ENCODE data around the gene ZSCAN1. TPM values are rescaled to one million over a fixed set of nuclear protein-coding genes. Genes with fewer than 3 reads are reported as not detected.

The ZSCAN1 gene
- total RNA-seq, result not detected in 2 replicates

GRCh38 chr19:58033741-58034476 lies at the start of gene ZSCAN1:
ZSCAN1 (plus strand) TSS chr19:58034025; CDS start chr19:58037837, 3,812 bp downstream.

GRCh38 chr19:58002384-58003173 lies 31.2 kb upstream of the ZSCAN1 start, which contains the start of gene ZNF606:
ZNF606 (minus strand) TSS chr19:58002820; CDS start chr19:58001319, 1,501 bp downstream.

GRCh38 chr19:58059003-58059670 lies 25.3 kb downstream of the ZSCAN1 start, which contains the start of gene ZNF135:
ZNF135 (plus strand) TSS chr19:58059282; CDS start chr19:58060003, 721 bp downstream.

GRCh38 chr19:58097781-58098681 lies 64.2 kb downstream of the ZSCAN1 start, which contains the start of gene ZSCAN18:
ZSCAN18 (minus strand) TSS chr19:58098231; CDS start chr19:58090267, 7,964 bp downstream.

Other genes starting within 250 kb of the ZSCAN1 start
- gene ZNF552, start 219.1 kb upstream of the ZSCAN1 start, total RNA-seq, result 4.1 and 4.8 TPM in 2 replicates
- 18.0 and 32.5 TPM in 2 replicates for gene ZNF587B, start 203.7 kb upstream of the ZSCAN1 start, total RNA-seq
- 15.4 and 19.9 TPM in 2 replicates for gene ZNF587, start 184.2 kb upstream of the ZSCAN1 start, total RNA-seq
- 5.5 and 9.8 TPM in 2 replicates for gene ZNF814, start 145.0 kb upstream of the ZSCAN1 start, total RNA-seq
- 8.5 and 11.1 TPM in 2 replicates for gene ZNF417, start 117.4 kb upstream of the ZSCAN1 start, total RNA-seq
- 1.2 and 1.8 TPM in 2 replicates for gene ZNF418, start 98.6 kb upstream of the ZSCAN1 start, total RNA-seq
- 2.7 and 4.0 TPM in 2 replicates for gene ZNF256, start 86.3 kb upstream of the ZSCAN1 start, total RNA-seq
- 0.20 and 0.37 TPM in 2 replicates for gene C19orf18, start 59.5 kb upstream of the ZSCAN1 start, total RNA-seq
- 8.8 and 10.7 TPM in 2 replicates for gene ZNF606, start 31.2 kb upstream of the ZSCAN1 start, total RNA-seq
- 0.78 and 2.2 TPM in 2 replicates for gene ZNF135, start 25.3 kb downstream of the ZSCAN1 start, total RNA-seq
- 10.2 and 25.7 TPM in 2 replicates for gene ZSCAN18, start 64.2 kb downstream of the ZSCAN1 start, total RNA-seq
- gene ZNF329, start 116.8 kb downstream of the ZSCAN1 start, total RNA-seq, result 6.2 and 8.0 TPM in 2 replicates
- 14.3 and 17.8 TPM in 2 replicates for gene ZNF274, start 149.0 kb downstream of the ZSCAN1 start, total RNA-seq
- 17.3 and 33.0 TPM in 2 replicates for gene ZNF544, start 194.9 kb downstream of the ZSCAN1 start, total RNA-seq
- 6.2 and 8.2 TPM in 2 replicates for gene ZNF8, start 244.9 kb downstream of the ZSCAN1 start, total RNA-seq

Measured in subcutaneous preadipocyte (primary cell).